Psoas muscle (tissue), 8 donors: Measurements from ENCODE around the gene UCN. TPM values are rescaled to one million over a fixed set of nuclear protein-coding genes. Genes with fewer than 3 reads are reported as not detected.

Experiments
- ATAC-seq, 4 donors: fragments of 200-7000 bp; cut with Tn5 transposase; one replicate each; pipeline ENCODE4 v1.9.1; 2020; ENCODE audit warnings: moderate library complexity in 3 of 4, mild to moderate bottlenecking in 2 of 4
- DNase-seq, 2 donors: peaks; one replicate each; pipeline ENCODE4 v3.0.0-alpha.2; 2020
- H3K27ac ChIP-seq: fragments of 200-600 bp; one replicate; pipeline ENCODE4 v1.8.0; 2022
- H3K27me3 ChIP-seq, 3 donors: fragments of 200-600 bp in 1 of 3; one replicate each; pipeline versions ENCODE4 v1.6.1 to v1.8.0; 2013 to 2022; ENCODE audit warnings: low read length in 2 of 3, mild to moderate bottlenecking in 2 of 3, moderate library complexity in 1 of 3; ENCODE audit not compliant: insufficient read depth in 3 of 3
- H3K36me3 ChIP-seq, 2 donors: fragments of 200-600 bp in 1 of 2; one replicate each; pipeline versions ENCODE4 v1.6.1 to v1.8.0; 2013 to 2022; ENCODE audit warnings: low read depth in 1 of 2, mild to moderate bottlenecking in 1 of 2, moderate library complexity in 1 of 2; ENCODE audit not compliant: insufficient read depth in 1 of 2
- H3K4me1 ChIP-seq: fragments of 200-600 bp; one replicate; pipeline ENCODE4 v1.8.0; 2022
- H3K4me3 ChIP-seq: fragments of 200-600 bp; one replicate; pipeline ENCODE4 v1.8.0; 2022; ENCODE audit warnings: mild to moderate bottlenecking
- H3K9me3 ChIP-seq: fragments of 200-600 bp; one replicate; pipeline ENCODE4 v1.8.0; 2022
- CTCF ChIP-seq: fragments of 200-600 bp; IDR thresholded peaks from one replicate; pipeline ENCODE4 v1.8.0; 2022; ENCODE audit warnings: antibody characterized with exemption
- WGBS, 3 donors: extraction: QIAGEN DNeasy Blood & Tissue Kit; methylation state at CpG; one replicate each; pipeline versions ENCODE4 v1.1.6 to v1.1.7; 2013; 5-methylcytosine and 5-hydroxymethylcytosine counted together
- intact Hi-C, 2 donors: fragments of 100-400 bp; cut with DNase I; formaldehyde crosslinking; loops; one replicate each; pipeline versions ENCODE4 v1.11.0 to v1.14.2; 2022
- polyA plus RNA-seq, 3 donors: library from polyadenylated mRNA; stranded (reverse); fragments of 200-250 nt; gene quantifications; one replicate each; pipeline ENCODE4 v1.2.3, GENCODE V29; 2013
- total RNA-seq, 4 donors: library from RNA; stranded (reverse); fragmentation: NEBNext Ultra II Directional in 2 of 4; extraction: Animal tissue kit (Norgen Biotek cat#: 25700) in 2 of 4; gene quantifications; one replicate each; pipeline versions ENCODE4 v1.2.1 to v1.2.4, GENCODE V29; 2021 to 2023
- donor health status: healthy with polysubstance abuse.
- donor health status: DM: no; HTN: no; CAD: no; lungs with moderate emphysema.
- donor health status: Bipolar disorder and iron deficiency.
- donor health status: healthy.
- donor health status: DM: yes; HTN: yes; CAD: no.
- donor health status: DM: no; HTN: no; CAD: no.
- donor health status: DM: no; HTN: no; CAD: no.
- donor health status: DM: yes; HTN: yes; CAD: no.

Gene UCN
- total and polyA plus RNA-seq, 7 donors: 0.26 to 3.6 (median 0.45) TPM; not detected in 3

GRCh38 chr2:27264753-27265535 is 43.3 kb downstream of the UCN start:
- Histone ChIP-seq H3K27me3 (peaks cover 0 to 78% (median 35%) of the 10 kb centered on the region in 3 donors), H3K4me1 (peaks cover 28% of the 10 kb centered on the region), H3K36me3 (no peaks in the 10 kb centered on the region), H3K27ac (no peak overlapping the region), H3K9me3 (no peaks in the 10 kb centered on the region), H3K4me3 (peak overlapping the region; percentile 71)
- DNase-seq: peak; percentile 64 to 81
- ATAC-seq: peak; percentile 55 to 81 (median 72)
- peak; percentile 36 for TF ChIP-seq CTCF
- intact Hi-C loops: no loop called here
- 2 to 3% (median 2%) methylated on average over 47 to 56 of the region's 56 CpGs for WGBS, 3 donors

- ATAC-seq (peak; percentile 42 to 55 (median 48)), DNase-seq (no peak)
- Histone ChIP-seq H3K27ac (no peak overlapping the region), H3K9me3 (no peaks in the 10 kb centered on the region), H3K36me3 (no peaks in the 10 kb centered on the region), H3K4me1 (peaks cover 28% of the 10 kb centered on the region), H3K4me3 (peak overlapping the region; percentile 71), H3K27me3 (peaks cover 0 to 83% (median 36%) of the 10 kb centered on the region in 3 donors)
- 0 to 2% (median 1%) methylated on average over 34 to 38 of the region's 38 CpGs for WGBS, 3 donors
- TF ChIP-seq CTCF: no peak
- intact Hi-C loops: no loop called here
Measured at GRCh38 chr2:27264253-27264752, 43.9 kb downstream of the UCN start.

GRCh38 chr2:27263287-27264252 is 44.7 kb downstream of the UCN start:
- ATAC-seq (peak in 1 of 4 donors; percentile 4), DNase-seq (no peak)
- intact Hi-C loops: no loop called here
- no peak for TF ChIP-seq CTCF
- no peaks in the 10 kb centered on the region for H3K9me3 ChIP-seq
- peaks cover 0 to 86% (median 40%) of the 10 kb centered on the region in 3 donors for H3K27me3 ChIP-seq
- H3K4me3 ChIP-seq: peak overlapping the region; percentile 71
- no peaks in the 10 kb centered on the region for H3K36me3 ChIP-seq
- H3K4me1 ChIP-seq: peaks cover 28% of the 10 kb centered on the region
- H3K27ac ChIP-seq: no peak overlapping the region
- 2% methylated on average over 46 of the region's 46 CpGs for WGBS, 3 donors

- Histone ChIP-seq H3K27ac (no peak within 1 kb of the TSS), H3K27me3 (peaks cover 0 to 87% (median 40%) of the 10 kb centered on the region in 3 donors), H3K4me3 (peak within 1 kb of the TSS; percentile 71), H3K9me3 (no peaks in the 10 kb centered on the region), H3K36me3 (no peaks in the 10 kb centered on the region), H3K4me1 (peaks cover 28% of the 10 kb centered on the region)
- WGBS, 3 donors: 1% methylated on average over 47 to 95 of the region's 96 CpGs
- ATAC-seq: peak; percentile 58 to 79 (median 67)
- intact Hi-C loops: no loop called here
- DNase-seq: peak; percentile 68 to 78
- no peak for TF ChIP-seq CTCF
Measured at GRCh38 chr2:27262379-27263286, 45.6 kb downstream of the UCN start, which contains the start of gene SLC30A3. Gene SLC30A3, minus strand, starts transcription at chr2:27263047. Its CDS starts 141 bp downstream, at chr2:27262906.
